ENCODE measurements around the gene LIME1.

GRCh38 chr20:63695424-63696305 lies 40.8 kb upstream of the LIME1 start:
- TF ChIP-seq ZBTB33 (IDR thresholded peaks at IDR 0.05; ENCODE audit: extremely low read depth, insufficient replicate concordance, low read length) (no peak), POLR2A (IDR thresholded peaks at IDR 0.05; ENCODE audit: borderline replicate concordance, extremely low read depth, insufficient read depth, insufficient read length) (no peak)
